ENCODE results near the gene LCLAT1.
"Not testable (repeated sequence)": the region's sequence is repeated elsewhere in the genome, so short reads cannot be mapped to it uniquely, and the experiment has no call there.

The LCLAT1 gene

DNA sequence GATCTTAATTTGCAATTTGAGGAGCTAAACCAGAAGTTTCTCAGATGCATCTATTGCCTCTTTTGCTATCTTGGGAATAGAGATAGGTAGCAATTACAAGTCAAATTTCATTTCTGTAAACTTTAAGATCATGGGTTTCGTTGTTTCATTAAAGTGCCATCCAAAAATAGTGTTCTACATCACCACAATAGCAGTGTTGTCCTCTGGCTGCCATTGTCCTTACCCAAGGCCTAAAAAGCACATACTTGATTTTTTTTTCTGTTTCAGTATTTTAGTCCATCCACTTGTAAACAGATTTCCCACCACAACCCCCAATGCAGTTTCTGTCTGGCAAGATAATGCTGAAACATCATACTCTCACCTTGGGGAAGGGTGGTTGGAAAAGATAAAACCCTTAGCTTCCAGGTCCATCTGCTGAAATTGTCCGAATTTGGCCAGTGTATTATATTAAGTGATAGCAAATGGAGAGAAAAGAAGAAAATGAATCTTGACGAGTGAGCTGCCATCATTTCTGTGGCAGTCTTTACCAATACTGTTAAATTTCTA, 136.2 kb downstream of the LCLAT1 start:
- no peak for DNase-seq (ENCODE audit: low read depth in 1 of 2, low spot score in 1 of 2)

DNA sequence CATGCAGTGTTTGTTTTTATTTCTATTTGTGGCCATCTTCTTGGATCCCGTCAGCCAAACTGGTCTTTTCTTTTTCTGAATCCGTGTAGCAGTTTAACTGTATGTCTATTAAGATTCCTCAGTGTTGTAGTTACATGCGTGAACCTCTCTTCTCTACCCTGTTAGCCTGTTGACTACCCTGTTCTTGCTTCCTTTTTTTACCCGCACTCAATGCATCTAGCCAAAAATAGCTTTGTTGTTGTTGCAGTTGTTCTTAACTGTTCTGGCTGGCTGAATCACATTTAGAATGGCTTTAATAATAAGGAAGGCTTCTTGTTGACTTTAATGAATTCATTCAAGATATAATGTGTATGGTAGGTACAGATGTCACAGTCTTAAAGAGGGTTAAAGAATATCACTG, 137.1 kb downstream of the LCLAT1 start:
- no peak for DNase-seq (ENCODE audit: low read depth in 1 of 2, low spot score in 1 of 2)

- DNase-seq (ENCODE audit: low read depth in 1 of 2, low spot score in 1 of 2) = no peak
Observed at GRCh38 chr2:30588994-30589393, 141.9 kb downstream of the LCLAT1 start.

- DNase-seq (ENCODE audit: low read depth in 1 of 2, low spot score in 1 of 2) = no peak
Observed at GRCh38 chr2:30590407-30590806, 143.4 kb downstream of the LCLAT1 start.

DNA sequence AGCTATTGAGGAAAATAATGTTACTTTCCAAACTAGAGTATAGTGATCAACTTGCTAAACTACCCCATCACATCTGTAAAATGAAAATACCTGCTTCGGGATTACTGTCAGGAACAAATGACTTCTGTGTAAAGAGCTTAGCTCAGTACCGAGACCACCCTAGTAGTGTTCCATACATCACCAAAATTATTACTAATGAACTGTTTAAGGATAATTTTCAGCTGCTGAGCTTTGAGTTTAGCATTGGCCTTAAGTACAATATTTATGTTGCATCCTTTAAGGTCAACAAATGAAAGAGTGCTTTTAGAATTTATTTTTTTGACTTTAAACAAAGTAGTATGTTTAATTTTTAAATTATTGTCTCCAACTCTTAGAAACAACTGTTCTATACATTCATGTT, 144.1 kb downstream of the LCLAT1 start:
- DNase-seq (ENCODE audit: low read depth in 1 of 2, low spot score in 1 of 2) = no peak

- no peak for DNase-seq (ENCODE audit: low read depth in 1 of 2, low spot score in 1 of 2)
Observed at GRCh38 chr2:30601375-30601774, 154.3 kb downstream of the LCLAT1 start.

DNA sequence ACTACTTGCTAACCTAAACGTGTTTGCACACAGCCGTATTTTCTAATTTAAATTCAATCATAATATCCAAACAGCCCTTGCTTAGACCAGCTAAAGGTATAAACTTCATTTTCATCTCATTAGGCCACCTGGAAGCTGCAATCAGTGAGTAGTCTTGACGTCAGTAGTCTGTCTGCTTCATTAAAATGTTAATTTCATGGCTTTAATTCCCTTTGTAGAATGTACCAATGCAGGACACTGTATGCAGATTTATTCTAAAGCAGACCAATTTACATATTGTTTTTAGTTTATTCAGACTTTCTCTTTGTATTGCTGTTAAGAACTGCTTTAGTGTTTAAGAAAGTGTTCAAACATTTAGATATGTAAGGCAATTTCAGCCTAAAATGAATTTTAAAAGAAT, 158.2 kb downstream of the LCLAT1 start:
- DNase-seq (ENCODE audit: low read depth in 1 of 2, low spot score in 1 of 2) = no peak

DNA sequence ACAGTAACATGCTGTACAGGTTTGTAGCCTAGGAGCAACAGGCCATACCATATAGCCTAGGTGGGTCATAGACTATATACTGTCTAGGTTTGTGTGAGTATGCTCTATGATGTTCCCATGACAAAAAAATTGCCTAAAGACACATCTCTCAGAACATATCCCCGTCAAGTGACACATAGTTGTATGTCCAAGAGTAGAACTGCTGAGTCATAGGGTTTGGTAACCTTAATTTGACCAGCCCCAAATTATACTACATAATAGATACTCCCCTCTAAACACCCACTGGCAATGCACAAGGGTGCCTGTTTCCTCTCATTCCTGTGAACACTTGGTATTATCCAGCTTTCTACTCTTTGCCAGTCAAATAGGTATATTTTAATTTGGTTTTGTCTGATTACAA, 161.6 kb downstream of the LCLAT1 start:
- no peak for DNase-seq (ENCODE audit: low read depth in 1 of 2, low spot score in 1 of 2)

DNA sequence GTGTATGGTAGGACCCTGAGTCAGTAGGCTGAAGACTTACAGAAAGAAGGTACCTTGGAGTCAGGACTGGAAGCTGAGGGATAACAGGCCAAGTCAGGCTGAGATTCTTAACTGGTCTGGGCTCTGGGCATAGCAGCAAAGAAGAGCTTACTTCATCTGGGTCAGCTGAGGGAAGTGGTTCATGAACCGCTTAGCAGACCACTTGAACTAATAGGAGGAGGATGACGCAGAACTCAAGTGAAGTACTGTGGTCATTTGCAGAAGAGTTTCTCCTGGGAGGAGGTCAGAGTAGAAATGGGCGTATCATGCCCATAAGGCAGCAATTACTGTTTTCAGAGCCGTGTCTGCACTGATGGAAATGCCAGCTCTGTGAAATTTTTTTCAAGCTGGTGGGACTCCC, 164.5 kb downstream of the LCLAT1 start:
- no peak for DNase-seq (ENCODE audit: low read depth in 1 of 2, low spot score in 1 of 2)

- no peak for DNase-seq (ENCODE audit: low read depth in 1 of 2, low spot score in 1 of 2)
Observed at GRCh38 chr2:30612371-30612770, 165.3 kb downstream of the LCLAT1 start.

DNA sequence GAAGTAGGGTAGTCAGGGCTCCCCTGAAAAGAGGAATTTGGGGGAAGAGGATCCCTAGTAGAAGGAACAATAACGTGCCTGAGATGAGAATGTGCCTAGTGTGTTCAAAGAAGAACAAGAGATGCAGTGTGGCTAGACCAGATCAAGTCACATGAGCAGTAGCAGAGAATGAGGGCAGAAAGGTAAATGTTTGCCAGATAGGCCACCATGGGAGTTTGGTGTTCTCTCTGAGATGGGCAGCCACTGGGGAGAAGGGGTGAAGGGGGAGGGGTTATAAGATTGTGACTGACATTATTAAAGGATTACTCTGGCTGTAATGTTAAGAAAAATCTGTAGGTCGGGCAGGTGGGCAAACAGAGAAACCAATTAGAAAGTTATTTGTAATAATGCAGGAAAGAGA, 166.0 kb downstream of the LCLAT1 start:
- DNase-seq (ENCODE audit: low read depth in 1 of 2, low spot score in 1 of 2) = no peak

- DNase-seq (ENCODE audit: low read depth in 1 of 2, low spot score in 1 of 2) = not testable (repeated sequence)
Observed at GRCh38 chr2:30614227-30614626, 167.2 kb downstream of the LCLAT1 start.

- no peak for DNase-seq (ENCODE audit: low read depth in 1 of 2, low spot score in 1 of 2)
Observed at GRCh38 chr2:30615926-30616325, 168.9 kb downstream of the LCLAT1 start.

- DNase-seq (ENCODE audit: low read depth in 1 of 2, low spot score in 1 of 2) = no peak
Observed at GRCh38 chr2:30620102-30620501, 173.1 kb downstream of the LCLAT1 start.

DNA sequence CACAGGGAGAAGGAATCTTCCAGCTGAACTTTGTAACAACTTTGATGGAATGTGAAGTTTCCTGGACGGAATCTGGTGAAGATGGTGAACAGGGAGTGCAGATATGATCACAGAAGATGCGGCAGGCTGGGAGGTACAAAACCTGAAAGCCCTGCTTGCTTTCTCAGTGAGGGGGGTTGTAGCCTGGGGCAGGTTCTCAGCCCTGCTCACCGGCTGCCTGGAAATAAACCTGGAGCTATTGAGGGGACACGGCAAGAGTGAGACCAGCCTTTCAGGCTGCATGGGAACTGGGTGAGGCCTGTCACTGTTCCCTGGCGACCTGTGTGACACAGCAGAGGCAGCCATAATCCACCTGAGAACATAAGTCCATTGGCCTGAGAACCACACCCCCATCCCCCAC, 174.8 kb downstream of the LCLAT1 start:
- no peak for DNase-seq (ENCODE audit: low read depth in 1 of 2, low spot score in 1 of 2)

DNA sequence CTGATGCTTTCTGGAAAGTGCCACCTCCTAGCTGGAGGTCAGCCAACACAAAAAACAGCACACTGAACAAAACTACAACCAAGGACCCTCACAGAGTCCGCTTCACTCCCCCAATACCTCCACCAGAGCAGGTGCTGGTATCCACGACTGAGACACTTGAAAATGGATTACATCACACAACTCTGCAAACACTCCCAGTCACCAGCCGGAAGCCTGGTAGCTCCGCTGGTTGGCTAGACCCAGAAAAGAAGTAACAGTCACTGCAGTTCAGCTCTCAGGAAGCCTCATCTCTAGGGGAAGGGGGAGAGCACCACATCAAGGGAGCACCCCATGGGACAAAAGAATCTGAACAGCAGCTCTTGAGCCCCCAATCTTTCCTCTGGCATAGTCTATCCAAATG, 175.4 kb downstream of the LCLAT1 start:
- DNase-seq (ENCODE audit: low read depth in 1 of 2, low spot score in 1 of 2) = no peak

DNA sequence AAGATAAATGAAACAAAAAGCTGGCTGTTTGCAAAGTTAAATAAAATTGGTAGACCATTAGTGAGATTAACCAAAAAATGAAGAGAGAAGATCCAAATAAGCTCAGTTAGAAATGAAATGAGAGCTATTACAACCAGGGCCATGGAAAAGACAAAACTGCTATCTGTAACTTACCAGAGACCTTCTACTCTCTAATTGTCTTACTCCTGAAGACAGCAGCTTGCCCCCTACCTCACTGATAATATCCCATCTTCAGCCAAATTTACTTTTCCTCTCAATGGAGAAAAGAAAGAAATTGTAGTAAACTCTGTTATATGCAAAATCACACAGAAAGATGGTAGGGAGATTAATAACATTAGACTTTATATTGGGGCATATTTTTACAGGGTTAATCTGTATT, 178.2 kb downstream of the LCLAT1 start:
- no peak for DNase-seq (ENCODE audit: low read depth in 1 of 2, low spot score in 1 of 2)

DNA sequence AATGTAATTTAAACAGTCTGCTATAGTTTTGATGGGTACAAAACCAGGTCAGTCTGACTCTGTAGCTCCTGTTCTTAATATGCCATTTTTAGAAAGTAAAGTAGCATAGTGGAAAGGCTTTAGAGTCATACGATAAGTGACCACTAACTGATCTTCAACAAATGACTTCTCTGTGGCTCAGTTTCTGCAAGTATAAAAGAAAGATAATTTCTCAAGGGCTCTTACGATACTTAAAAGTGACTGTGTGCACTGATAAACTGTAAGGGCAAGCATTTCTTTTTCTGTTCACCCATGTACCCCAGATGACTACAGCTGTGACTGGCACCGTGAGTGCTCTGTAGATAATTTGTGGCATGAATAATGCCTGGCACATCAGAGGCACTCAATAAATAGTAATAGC, 178.7 kb downstream of the LCLAT1 start:
- DNase-seq (ENCODE audit: low read depth in 1 of 2, low spot score in 1 of 2) = no peak

DNA sequence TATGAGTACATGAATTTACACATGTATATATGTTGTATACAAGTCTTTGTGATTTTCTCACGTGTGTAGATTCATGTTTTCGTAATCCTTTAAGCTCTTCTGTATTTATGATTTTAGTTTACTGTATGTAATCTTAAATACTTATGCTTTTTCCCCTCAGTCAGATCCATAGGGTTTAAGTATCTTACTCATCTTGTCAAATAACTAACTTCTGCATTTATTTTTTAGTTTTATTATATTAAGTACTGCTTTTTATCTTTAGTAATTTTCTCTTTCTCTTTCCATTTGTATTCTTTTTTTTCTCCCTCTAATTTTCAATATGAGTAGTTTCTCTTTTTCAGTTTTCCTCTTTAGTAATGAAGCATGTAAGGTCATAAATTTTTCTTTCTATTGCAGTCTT, 179.4 kb downstream of the LCLAT1 start:
- DNase-seq (ENCODE audit: low read depth in 1 of 2, low spot score in 1 of 2) = no peak

DNA sequence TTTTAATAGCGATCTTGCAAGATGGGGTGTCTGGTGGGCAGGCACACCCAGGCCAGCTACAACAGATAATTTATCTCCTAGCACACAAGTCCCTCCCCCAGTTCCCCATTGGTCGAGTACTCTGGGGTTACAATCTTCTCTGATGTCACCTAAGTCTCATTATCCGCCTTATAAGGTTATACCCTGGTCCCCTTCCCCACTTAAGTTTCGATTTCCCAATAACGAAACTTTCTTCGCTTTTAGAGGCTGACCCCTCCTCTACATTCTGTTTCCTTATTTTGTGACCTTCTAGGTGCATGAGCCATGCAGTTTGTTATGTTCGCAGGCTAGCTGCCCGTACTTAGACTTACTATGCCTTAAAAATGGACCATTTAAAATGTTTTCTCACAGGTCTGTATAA, 180.1 kb downstream of the LCLAT1 start:
- DNase-seq (ENCODE audit: low read depth in 1 of 2, low spot score in 1 of 2) = no peak

DNA sequence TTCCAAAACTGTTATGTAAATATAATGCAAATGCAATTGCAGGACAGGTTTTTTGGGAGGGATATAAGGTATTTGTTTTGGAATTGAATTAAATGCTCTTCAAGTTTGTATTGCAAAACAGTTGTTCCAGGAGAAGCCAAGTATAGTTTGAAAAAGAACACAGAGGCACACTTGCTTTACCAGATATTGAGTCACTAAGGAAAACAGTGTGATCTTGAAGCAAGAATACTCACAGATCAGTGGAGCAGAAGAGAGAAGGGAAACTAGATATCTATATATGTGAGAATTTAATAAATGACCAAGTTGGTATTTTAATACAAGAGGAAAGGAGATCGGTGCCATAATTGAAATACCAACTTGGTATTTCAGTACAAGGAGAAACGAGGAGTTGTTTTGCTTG, 181.3 kb downstream of the LCLAT1 start:
- no peak for DNase-seq (ENCODE audit: low read depth in 1 of 2, low spot score in 1 of 2)

DNA sequence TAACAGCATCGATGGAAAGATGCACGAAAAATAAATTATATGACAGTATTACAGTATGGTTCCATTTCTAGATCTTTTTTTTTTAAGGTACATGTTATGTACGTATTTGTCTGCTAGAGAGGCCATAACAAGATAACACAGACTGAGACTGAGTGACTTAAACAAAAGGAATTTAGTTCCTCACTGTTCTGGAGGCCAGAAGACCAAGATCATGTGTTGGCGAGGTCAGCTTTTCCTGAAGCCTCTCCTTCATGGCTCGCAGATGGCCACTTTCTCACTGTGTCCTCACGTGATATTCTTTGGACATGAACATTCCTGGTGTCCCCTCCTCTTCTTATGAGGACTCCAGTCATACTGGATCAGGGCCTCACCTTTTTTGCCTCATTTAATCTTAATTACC, 182.8 kb downstream of the LCLAT1 start:
- DNase-seq (ENCODE audit: low read depth in 1 of 2, low spot score in 1 of 2) = no peak

DNA sequence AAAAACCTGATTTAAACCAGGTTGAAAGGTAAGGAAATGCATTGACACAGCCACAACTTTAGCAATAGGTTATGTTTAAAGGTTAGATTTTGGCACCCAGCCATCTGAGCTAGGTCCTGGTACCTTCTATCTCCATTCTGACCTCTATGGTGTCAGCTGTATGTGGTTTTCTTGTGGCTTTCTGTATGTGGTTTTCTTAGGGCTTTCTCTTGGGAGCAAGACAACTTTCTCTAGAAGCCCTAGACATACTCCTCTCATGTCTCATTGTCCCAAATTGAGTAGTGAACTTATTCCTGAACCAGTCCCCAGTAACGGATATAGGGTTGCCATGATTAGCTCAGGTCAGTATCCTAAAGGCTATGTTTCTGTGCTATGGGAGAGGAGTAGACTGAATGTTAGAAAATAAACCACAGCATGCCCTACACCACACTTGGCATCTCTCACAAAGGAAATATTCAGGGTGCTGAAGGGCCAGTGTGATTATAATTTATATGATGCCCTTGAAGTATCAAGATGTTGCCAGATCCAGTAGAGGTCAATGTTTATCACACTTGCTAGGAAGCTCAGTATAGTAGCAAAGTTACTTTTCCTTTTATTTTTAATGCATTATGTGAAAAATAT, 184.1 kb downstream of the LCLAT1 start:
- no peak for DNase-seq (ENCODE audit: low read depth in 1 of 2, low spot score in 1 of 2)

DNA sequence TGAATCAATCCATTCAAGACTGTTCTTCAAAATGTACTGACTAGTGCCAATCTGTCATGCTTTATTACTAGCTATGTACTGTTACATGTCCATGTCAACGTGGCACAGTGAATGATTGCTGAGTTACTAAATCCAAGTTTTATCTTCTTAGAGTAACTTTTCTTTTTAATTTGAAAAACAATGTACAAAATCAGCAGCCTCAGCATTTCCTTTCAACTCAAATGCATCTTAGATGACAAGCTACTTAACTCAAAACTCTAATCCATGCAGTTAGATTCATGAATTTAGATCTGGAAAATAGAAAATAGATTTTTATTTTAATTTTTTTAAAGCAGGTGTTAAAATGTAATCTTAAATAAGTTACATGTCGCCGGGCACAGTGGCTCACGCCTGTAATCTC, 186.0 kb downstream of the LCLAT1 start:
- DNase-seq (ENCODE audit: low read depth in 1 of 2, low spot score in 1 of 2) = no peak
